T-helper 2 cell treated with Interferon-gamma antibody and Interleukin-4, amounts not matched to agents 5 μg/mL and 100 μg/mL, for 36 hours (primary cell): ENCODE data around the gene CSF3.
"Not testable (repeated sequence)": the region's sequence is repeated elsewhere in the genome, so short reads cannot be mapped to it uniquely, and the experiment has no call there.

ENCODE experiments used
- DNase-seq: peaks from one replicate; pipeline ENCODE4 v3.0.0; 2021; ENCODE audit warnings: low spot score
- H3K27ac Mint-ChIP-seq: one replicate; pipeline ENCODE4 v1.8.0; 2021; ENCODE audit warnings: mild to moderate bottlenecking, mixed read lengths
- H3K27me3 Mint-ChIP-seq: one replicate; pipeline ENCODE4 v1.8.0; 2021; ENCODE audit warnings: low read depth, mixed read lengths
- H3K36me3 Mint-ChIP-seq: one replicate; pipeline ENCODE4 v1.8.0; 2021; ENCODE audit warnings: low read depth, mixed read lengths
- H3K4me1 Mint-ChIP-seq: one replicate; pipeline ENCODE4 v1.8.0; 2021; ENCODE audit warnings: low read depth, mixed read lengths
- H3K4me3 Mint-ChIP-seq: one replicate; pipeline ENCODE4 v1.8.0; 2022; ENCODE audit warnings: mild to moderate bottlenecking, moderate library complexity, mixed read lengths
- H3K9me3 Mint-ChIP-seq: one replicate; pipeline ENCODE4 v1.8.0; 2021; ENCODE audit warnings: mixed read lengths

Gene CSF3

DNA sequence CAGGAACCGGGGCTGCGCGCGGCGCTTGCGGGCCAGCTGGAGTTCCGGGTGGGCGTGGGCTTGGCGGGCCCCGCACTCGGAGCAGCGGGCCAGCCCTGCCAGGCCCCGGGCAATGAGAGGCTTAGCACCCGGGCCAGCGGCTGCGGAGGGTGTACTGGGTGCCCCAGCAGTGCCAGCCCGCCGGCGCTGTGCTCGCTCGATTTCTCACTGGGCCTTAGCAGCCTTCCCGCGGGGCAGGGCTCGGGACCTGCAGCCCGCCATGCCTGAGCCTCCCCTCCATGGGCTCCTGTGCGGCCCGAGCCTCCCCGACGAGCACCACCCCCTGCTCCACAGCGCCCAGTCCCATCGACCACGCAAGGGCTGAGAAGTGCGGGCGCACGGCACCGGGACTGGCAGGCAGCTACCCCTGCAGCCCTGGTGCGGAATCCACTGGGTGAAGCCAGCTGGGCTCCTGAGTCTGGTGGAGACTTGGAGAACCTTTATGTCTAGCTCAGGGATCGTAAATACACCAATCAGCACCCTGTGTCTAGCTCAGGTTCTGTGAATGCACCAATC is 4.2 kb upstream of the CSF3 start:
- not testable (repeated sequence) for H3K27ac Mint-ChIP-seq, H3K36me3 Mint-ChIP-seq, H3K4me1 Mint-ChIP-seq, H3K27me3 Mint-ChIP-seq, DNase-seq, H3K4me3 Mint-ChIP-seq, H3K9me3 Mint-ChIP-seq

DNA sequence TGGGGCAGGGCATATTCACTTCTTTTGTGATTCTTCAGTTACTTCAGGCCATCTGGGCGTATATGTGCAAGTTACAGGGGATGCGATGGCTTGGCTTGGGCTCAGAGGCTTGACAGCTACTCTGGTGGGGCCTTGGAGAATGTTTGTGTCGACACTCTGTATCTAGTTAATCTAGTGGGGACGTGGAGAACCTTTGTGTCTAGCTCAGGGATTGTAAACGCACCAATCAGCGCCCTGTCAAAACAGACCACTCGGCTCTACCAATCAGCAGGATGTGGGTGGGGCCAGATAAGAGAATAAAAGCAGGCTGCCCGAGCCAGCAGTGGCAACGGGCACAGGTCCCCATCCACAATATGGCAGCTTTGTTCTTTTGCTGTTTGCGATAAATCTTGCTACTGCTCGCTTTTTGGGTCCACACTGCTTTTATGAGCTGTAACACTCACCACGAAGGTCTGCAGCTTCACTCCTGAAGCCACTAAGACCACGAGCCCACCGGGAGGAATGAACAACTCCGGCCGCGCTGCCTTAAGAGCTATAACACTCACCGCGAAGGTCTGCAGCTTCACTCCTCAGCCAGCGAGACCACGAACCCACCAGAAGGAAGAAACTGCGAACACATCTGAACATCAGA is 3.1 kb upstream of the CSF3 start:
- H3K27ac Mint-ChIP-seq = not testable (repeated sequence)

DNA sequence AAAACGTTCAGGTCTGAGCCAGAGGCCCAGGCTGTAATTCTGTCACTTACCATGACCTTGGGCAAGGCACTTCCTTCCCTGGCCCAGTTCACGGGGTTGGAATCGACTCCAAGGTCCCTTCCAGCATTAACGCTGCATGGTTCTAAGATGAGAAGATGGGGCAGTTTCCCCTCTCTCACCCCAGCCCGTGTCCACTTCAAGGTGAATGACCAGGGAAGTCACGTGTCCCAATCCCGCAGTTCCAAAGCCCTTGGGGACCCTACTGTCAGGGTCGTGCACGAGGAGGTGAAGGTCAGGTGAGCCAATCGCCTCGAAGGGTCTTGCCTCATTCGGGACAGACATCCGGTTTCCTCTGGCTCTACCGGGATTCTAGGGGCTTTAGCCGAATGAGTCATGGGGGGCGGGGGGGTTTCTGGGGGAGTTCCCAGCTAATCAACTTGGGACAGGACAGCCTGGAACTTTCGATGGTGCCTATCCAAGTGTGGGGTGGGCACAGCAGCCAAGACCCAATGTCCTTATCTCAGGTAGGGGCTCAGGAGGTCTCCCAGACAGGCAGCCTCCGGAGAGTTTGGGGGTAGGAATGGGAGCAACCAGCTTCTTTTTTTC is 762 bp upstream of the CSF3 start:
- no peaks in the 10 kb centered on the region for H3K9me3 Mint-ChIP-seq
- no peak overlapping the region for H3K27ac Mint-ChIP-seq
- H3K36me3 Mint-ChIP-seq = peaks cover 2% of the 10 kb centered on the region
- no peak for DNase-seq
- H3K4me1 Mint-ChIP-seq = peaks cover 5% of the 10 kb centered on the region
- peaks cover 5% of the 10 kb centered on the region for H3K27me3 Mint-ChIP-seq
- no peak overlapping the region for H3K4me3 Mint-ChIP-seq

More for the DNA sequence above, 3.1 kb upstream of the CSF3 start:
- not testable (repeated sequence) for H3K27me3 Mint-ChIP-seq, H3K4me3 Mint-ChIP-seq, H3K36me3 Mint-ChIP-seq, H3K9me3 Mint-ChIP-seq, H3K4me1 Mint-ChIP-seq, DNase-seq

DNA sequence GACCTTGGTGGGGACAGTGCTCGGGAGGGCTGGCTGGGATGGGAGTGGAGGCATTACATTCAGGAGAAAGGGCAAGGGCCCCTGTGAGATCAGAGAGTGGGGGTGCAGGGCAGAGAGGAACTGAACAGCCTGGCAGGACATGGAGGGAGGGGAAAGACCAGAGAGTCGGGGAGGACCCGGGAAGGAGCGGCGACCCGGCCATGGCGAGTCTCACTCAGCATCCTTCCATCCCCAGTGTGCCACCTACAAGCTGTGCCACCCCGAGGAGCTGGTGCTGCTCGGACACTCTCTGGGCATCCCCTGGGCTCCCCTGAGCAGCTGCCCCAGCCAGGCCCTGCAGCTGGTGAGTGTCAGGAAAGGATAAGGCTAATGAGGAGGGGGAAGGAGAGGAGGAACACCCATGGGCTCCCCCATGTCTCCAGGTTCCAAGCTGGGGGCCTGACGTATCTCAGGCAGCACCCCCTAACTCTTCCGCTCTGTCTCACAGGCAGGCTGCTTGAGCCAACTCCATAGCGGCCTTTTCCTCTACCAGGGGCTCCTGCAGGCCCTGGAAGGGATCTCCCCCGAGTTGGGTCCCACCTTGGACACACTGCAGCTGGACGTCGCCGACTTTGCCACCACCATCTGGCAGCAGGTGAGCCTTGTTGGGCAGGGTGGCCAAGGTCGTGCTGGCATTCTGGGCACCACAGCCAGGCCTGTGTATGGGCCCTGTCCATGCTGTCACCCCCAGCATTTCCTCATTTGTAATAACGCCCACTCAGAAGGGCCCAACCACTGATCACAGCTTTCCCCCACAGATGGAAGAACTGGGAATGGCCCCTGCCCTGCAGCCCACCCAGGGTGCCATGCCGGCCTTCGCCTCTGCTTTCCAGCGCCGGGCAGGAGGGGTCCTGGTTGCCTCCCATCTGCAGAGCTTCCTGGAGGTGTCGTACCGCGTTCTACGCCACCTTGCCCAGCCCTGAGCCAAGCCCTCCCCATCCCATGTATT is 1.1 kb downstream of the CSF3 start:
- H3K27ac Mint-ChIP-seq = no peak overlapping the region
- H3K36me3 Mint-ChIP-seq = peaks cover 7% of the 10 kb centered on the region
- H3K27me3 Mint-ChIP-seq = peaks cover 5% of the 10 kb centered on the region
- peaks cover 2% of the 10 kb centered on the region for H3K4me1 Mint-ChIP-seq
- H3K4me3 Mint-ChIP-seq = no peak overlapping the region
- DNase-seq = no peak
- no peaks in the 10 kb centered on the region for H3K9me3 Mint-ChIP-seq

DNA sequence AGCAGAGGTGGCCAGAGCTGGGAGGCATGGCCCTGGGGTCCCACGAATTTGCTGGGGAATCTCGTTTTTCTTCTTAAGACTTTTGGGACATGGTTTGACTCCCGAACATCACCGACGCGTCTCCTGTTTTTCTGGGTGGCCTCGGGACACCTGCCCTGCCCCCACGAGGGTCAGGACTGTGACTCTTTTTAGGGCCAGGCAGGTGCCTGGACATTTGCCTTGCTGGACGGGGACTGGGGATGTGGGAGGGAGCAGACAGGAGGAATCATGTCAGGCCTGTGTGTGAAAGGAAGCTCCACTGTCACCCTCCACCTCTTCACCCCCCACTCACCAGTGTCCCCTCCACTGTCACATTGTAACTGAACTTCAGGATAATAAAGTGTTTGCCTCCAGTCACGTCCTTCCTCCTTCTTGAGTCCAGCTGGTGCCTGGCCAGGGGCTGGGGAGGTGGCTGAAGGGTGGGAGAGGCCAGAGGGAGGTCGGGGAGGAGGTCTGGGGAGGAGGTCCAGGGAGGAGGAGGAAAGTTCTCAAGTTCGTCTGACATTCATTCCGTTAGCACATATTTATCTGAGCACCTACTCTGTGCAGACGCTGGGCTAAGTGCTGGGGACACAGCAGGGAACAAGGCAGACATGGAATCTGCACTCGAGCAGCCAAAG is 2.3 kb downstream of the CSF3 start:
- H3K36me3 Mint-ChIP-seq = peaks cover 13% of the 10 kb centered on the region
- peaks cover 2% of the 10 kb centered on the region for H3K4me1 Mint-ChIP-seq
- no peak for DNase-seq
- no peak overlapping the region for H3K27ac Mint-ChIP-seq
- H3K4me3 Mint-ChIP-seq = no peak overlapping the region
- no peaks in the 10 kb centered on the region for H3K9me3 Mint-ChIP-seq
- no peaks in the 10 kb centered on the region for H3K27me3 Mint-ChIP-seq

DNA sequence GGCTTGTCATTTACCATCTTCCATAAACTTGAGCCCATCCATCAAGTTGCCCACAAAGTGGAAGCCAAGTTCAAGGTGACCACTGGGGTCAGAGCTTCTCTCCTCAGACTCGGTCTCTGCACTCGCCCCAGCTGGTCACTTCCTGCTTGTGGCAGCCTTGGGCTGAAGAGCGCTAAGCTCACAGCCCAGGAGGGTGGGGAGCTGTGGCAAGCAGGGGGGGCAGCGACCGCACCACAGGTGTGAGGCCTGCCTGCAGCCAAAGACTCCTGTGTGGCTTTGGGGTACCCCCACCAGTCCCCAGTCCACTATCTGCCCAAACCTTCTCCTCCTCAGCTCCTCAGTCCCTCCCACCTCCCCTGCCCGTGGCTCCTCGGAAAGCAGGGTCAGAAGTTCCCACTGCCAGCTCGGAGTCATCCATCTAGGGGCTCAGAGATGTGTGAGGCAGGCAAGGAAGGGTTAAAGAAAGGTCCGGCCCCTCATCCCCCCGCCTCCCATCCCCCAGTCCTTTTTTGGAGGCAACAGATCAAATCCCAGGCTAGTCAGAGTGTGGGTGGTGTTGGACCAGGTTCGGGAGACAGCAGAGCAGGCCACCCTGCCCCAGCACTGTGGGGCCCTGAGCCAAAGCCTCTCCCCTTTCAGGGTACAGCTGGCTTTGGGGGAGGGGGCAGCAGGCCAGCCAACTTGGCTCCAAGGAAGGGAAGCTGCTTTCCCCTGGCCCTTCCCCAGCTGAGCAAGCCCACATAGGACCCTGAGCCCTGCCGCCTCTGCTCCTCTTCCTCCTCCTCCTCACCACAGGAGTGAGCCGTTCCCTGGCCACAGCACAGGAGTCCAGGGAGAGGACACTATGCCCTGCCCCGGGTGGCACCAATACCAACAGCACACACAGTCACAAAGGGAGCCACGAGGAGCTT is 3.2 kb downstream of the CSF3 start:
- Mint-ChIP-seq H3K9me3 (no peaks in the 10 kb centered on the region), H3K27me3 (no peaks in the 10 kb centered on the region), H3K4me3 (no peak overlapping the region), H3K4me1 (peaks cover 2% of the 10 kb centered on the region), H3K36me3 (peaks cover 13% of the 10 kb centered on the region), H3K27ac (no peak overlapping the region)
- DNase-seq = no peak

DNA sequence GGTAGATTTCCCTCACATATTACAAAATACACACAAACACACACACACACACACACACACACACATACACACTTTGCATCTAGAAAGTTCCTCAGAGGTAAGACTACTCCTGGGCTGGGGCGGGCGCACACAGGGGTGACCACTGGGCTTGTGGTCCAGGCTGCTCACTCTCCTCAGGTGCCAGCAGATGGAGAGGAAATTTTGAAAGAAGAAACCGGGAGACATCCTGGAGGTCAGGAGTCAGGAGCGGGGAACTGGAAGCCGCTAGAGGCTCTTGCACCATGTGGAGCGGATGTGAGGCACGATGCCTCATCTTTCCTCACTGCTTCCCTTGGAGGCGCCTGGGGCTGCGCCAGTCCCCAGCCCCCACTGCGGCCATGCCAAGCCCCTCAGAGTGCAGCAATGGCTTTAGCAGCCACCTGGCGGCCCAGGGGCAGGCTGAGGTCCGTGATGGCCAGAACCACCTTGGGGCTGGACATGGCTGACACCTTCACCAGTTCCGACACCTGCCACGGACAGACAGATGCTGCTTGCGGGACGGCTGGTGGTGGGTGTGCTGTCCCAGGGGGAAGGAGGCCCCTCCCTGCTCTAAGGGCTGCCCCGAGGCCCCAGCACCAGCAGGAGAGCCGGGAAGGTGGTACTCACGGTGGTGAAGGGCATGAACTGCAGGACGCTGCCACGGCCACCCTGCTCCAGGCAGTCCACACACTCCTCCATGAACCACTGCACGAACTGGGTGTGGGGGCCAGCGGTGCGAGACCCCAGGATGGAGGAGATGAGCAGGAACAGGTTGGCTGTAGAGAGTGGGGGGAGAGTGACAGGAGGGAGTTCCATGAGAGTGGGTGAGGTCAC is 4.1 kb downstream of the CSF3 start:
- Mint-ChIP-seq H3K4me3 (no peak overlapping the region), H3K36me3 (peaks cover 14% of the 10 kb centered on the region), H3K27me3 (no peaks in the 10 kb centered on the region), H3K9me3 (no peaks in the 10 kb centered on the region), H3K27ac (no peak overlapping the region), H3K4me1 (no peaks in the 10 kb centered on the region)
- no peak for DNase-seq

DNA sequence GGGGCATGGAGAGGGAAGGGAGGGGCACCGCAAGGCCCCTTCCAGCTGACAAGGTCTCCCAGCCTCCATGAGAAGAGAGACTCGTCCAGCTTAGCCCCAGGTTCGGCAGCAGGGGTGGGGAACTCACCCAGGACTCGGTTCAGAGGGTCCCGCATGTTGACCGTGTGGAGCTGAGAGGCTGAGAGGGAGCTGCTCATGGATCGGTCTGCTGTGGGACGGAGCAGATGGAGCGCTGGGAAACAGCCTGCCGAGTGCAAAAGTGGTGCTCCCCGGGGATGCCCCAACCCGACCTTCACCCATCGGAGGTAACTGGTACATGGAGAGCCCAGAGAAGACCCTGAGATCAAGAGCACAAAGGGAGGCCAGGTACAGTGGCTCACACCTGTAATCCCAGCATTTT is 4.9 kb downstream of the CSF3 start:
- Mint-ChIP-seq H3K27ac (no peak overlapping the region), H3K4me1 (peaks cover under 1% of the 10 kb centered on the region), H3K36me3 (peaks cover 16% of the 10 kb centered on the region), H3K4me3 (no peak overlapping the region), H3K9me3 (no peaks in the 10 kb centered on the region), H3K27me3 (no peaks in the 10 kb centered on the region)
- DNase-seq = no peak

DNA sequence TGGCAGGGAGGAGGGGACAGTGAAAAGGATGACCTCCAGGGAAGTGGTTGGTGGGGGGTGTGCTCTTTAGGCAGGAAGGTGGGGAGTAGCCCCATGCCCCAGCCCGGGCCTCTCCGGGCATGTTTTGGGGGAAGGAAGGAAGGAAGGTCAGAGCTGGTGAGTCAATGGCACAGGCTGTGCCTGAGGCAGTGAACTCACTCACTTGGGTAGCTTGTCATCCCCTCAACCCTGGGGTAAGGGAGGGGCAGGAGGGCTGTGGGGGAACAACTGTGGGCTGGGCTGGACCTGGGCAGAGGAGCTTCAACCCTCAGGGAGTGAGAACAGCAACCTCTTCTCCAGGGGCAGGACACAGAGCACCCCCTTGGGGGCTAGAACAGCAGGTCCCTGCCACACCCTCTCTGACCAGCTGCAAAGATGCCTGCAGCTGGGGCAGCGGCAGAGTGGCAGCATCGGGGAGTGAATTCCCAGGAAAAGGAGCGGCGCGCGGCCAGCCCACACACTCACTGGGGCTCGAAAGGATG is 6.3 kb downstream of the CSF3 start:
- Mint-ChIP-seq H3K4me3 (no peak overlapping the region), H3K27me3 (no peaks in the 10 kb centered on the region), H3K36me3 (peaks cover 30% of the 10 kb centered on the region), H3K27ac (no peak overlapping the region), H3K9me3 (no peaks in the 10 kb centered on the region), H3K4me1 (peaks cover 15% of the 10 kb centered on the region)
- DNase-seq = no peak

DNA sequence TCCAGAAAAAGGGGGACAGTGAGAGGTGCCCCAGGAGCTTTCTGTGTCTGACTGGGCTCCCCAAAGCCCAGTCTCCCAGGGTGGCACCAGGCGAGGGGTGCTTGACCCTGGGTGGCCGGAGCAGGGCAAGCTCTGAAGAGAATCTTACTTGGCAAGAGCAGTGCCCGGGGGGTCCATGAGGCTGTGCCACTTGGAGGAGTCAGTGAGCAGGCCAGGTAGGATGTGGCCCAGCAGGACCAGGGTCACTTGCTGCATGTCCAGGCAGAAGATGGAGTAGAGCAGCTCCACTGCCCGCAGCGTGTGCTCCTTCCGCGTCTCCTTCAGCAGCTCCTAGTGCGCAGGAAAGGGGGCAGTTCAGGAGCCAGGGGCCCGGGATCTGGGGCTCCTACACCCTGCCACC is 7.3 kb downstream of the CSF3 start:
- Mint-ChIP-seq H3K4me1 (peaks cover 19% of the 10 kb centered on the region), H3K27me3 (no peaks in the 10 kb centered on the region), H3K27ac (no peak overlapping the region), H3K4me3 (no peak overlapping the region), H3K36me3 (peaks cover 31% of the 10 kb centered on the region), H3K9me3 (no peaks in the 10 kb centered on the region)
- DNase-seq = no peak

DNA sequence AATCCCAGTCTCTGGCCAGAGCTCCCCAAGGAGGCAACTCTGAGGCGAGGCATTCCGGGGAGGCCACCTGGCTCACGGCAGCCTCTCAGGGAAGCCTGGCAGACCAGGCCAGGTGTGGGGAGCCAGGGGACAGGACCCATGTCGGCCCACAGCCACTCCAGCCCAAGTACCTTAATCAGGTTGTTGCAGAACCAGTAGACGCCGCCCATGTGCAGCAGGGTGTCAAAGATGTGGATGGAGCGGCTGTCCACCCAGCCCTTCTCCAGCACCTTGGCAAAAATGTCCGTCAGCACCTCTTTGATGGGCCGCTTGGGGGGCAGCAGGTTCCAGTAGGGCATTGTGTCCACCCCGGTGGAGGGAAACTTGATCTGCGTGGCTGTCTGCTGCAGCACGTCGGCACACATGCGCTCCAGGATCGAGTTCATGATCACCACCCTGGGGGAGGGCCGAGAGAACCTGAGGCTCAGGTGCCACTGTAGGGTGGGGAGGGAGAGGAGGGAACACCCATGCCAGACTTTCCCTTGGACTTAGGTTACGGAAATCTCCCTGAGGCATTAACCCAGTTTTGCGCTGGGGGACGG is 7.8 kb downstream of the CSF3 start:
- no peak for DNase-seq
- Mint-ChIP-seq H3K9me3 (no peaks in the 10 kb centered on the region), H3K4me1 (peaks cover 19% of the 10 kb centered on the region), H3K27ac (no peak overlapping the region), H3K4me3 (no peak overlapping the region), H3K36me3 (peaks cover 31% of the 10 kb centered on the region), H3K27me3 (no peaks in the 10 kb centered on the region)
